ENCODE data around the gene ACOT11. TPM values are rescaled to one million over a fixed set of nuclear protein-coding genes. Genes with fewer than 3 reads are reported as not detected.

The ACOT11 gene
- total RNA-seq, 3 donors from 2014 or later: 1.6 to 7.3 (median 1.8) TPM

- Histone ChIP-seq H3K36me3 (no peaks in the 10 kb centered on the region), H3K27ac (no peak overlapping the region), H3K4me1 (no peaks in the 10 kb centered on the region), H3K27me3 (no peaks in the 10 kb centered on the region), H3K4me3 (no peak overlapping the region), H3K9me3 (peaks cover 5 to 9% of the 10 kb centered on the region in 2 donors)
- no peak for TF ChIP-seq POLR2A (IDR thresholded peaks at IDR 0.05)
- no peak for TF ChIP-seq CTCF (IDR thresholded peaks at IDR 0.05)
- TF ChIP-seq POLR2AphosphoS5 (IDR thresholded peaks at IDR 0.05): no peak
- intact Hi-C loops (cut with DNase I; ENCODE audit: low total_unique reads): no loop called here
- DNase-seq (ENCODE audit: low spot score in 2 of 2): no peak
Observed at GRCh38 chr1:54640361-54640760, 92.3 kb downstream of the ACOT11 start.

GRCh38 chr1:54640863-54641836 is 93.1 kb downstream of the ACOT11 start, which contains the start of gene MROH7:
TSS of gene MROH7 (plus strand) at chr1:54641786. CDS start at chr1:54652927, 11,141 bp downstream.
- no peak within 1 kb of the TSS for H3K27ac ChIP-seq
- no peaks in the 10 kb centered on the region for H3K4me1 ChIP-seq
- peaks cover 5 to 9% of the 10 kb centered on the region in 2 donors for H3K9me3 ChIP-seq
- no peak for TF ChIP-seq POLR2A (IDR thresholded peaks at IDR 0.05)
- no peak for TF ChIP-seq CTCF (IDR thresholded peaks at IDR 0.05)
- TF ChIP-seq POLR2AphosphoS5 (IDR thresholded peaks at IDR 0.05): no peak
- intact Hi-C loops (cut with DNase I; ENCODE audit: low total_unique reads): no loop called here
- no peaks in the 10 kb centered on the region for H3K27me3 ChIP-seq
- H3K4me3 ChIP-seq: no peak within 1 kb of the TSS
- DNase-seq (ENCODE audit: low spot score in 2 of 2): no peak
- no peaks in the 10 kb centered on the region for H3K36me3 ChIP-seq

GRCh38 chr1:54643736-54644135 is 95.7 kb downstream of the ACOT11 start:
- no peaks in the 10 kb centered on the region for H3K27me3 ChIP-seq
- H3K36me3 ChIP-seq: no peaks in the 10 kb centered on the region
- no peak overlapping the region for H3K27ac ChIP-seq
- intact Hi-C loops (cut with DNase I; ENCODE audit: low total_unique reads): no loop called here
- no peak for DNase-seq (ENCODE audit: low spot score in 2 of 2)
- no peak overlapping the region for H3K4me3 ChIP-seq
- peaks cover 5 to 9% of the 10 kb centered on the region in 2 donors for H3K9me3 ChIP-seq
- H3K4me1 ChIP-seq: no peaks in the 10 kb centered on the region
- no peak for TF ChIP-seq POLR2AphosphoS5 (IDR thresholded peaks at IDR 0.05)
- no peak for TF ChIP-seq CTCF (IDR thresholded peaks at IDR 0.05)
- no peak for TF ChIP-seq POLR2A (IDR thresholded peaks at IDR 0.05)

GRCh38 chr1:54645806-54646676 is 98.0 kb downstream of the ACOT11 start:
- no peak for DNase-seq (ENCODE audit: low spot score in 2 of 2)
- TF ChIP-seq POLR2A (IDR thresholded peaks at IDR 0.05): no peak
- no peak for TF ChIP-seq CTCF (IDR thresholded peaks at IDR 0.05)
- no peak for TF ChIP-seq POLR2AphosphoS5 (IDR thresholded peaks at IDR 0.05)
- peaks cover 5 to 9% of the 10 kb centered on the region in 2 donors for H3K9me3 ChIP-seq
- no peaks in the 10 kb centered on the region for H3K4me1 ChIP-seq
- H3K27ac ChIP-seq: no peak overlapping the region
- intact Hi-C loops (cut with DNase I; ENCODE audit: low total_unique reads): no loop called here
- no peak overlapping the region for H3K4me3 ChIP-seq
- no peaks in the 10 kb centered on the region for H3K36me3 ChIP-seq
- no peaks in the 10 kb centered on the region for H3K27me3 ChIP-seq

Data from breast epithelium (tissue), 4 donors.